Fibroblast of mammary gland (primary cell): Measurements from ENCODE around the gene GRM4.

Experiments
- DNase-seq: peaks from one replicate; pipeline ENCODE4 v3.0.0-alpha.2; 2010; ENCODE audit warnings: low read depth
- H3K4me3 ChIP-seq: 2 replicates; pipeline ENCODE4 v1.5.1; 2011; ENCODE audit warnings: low read depth, mild to moderate bottlenecking, low read length, moderate library complexity; ENCODE audit not compliant: control insufficient read depth
- CTCF ChIP-seq: conservative IDR thresholded peaks from 2 replicates; pipeline ENCODE4 v1.5.1; 2011; ENCODE audit warnings: low read depth, low read length, inconsistent platforms; ENCODE audit not compliant: control insufficient read depth, insufficient read depth

The GRM4 gene

GRCh38 chr6:34140075-34140474, 5.8 kb downstream of the GRM4 start:
- H3K4me3 ChIP-seq: no peak overlapping the region
- no peak for DNase-seq
- TF ChIP-seq CTCF: no peak

- H3K4me3 ChIP-seq: no peak overlapping the region
- DNase-seq: no peak
- TF ChIP-seq CTCF: no peak
These were observed 6.9 kb downstream of the GRM4 start for GRCh38 chr6:34138914-34139510.

GRCh38 chr6:34138191-34138590, 7.7 kb downstream of the GRM4 start:
- no peak for DNase-seq
- H3K4me3 ChIP-seq: no peak overlapping the region
- TF ChIP-seq CTCF: no peak

GRCh38 chr6:34135541-34135940, 10.3 kb downstream of the GRM4 start:
- H3K4me3 ChIP-seq: no peak overlapping the region
- no peak for DNase-seq
- no peak for TF ChIP-seq CTCF

GRCh38 chr6:34132486-34133185, 13.3 kb downstream of the GRM4 start:
- TF ChIP-seq CTCF: no peak
- no peak overlapping the region for H3K4me3 ChIP-seq
- peak; percentile 27 for DNase-seq

- no peak for DNase-seq
- no peak for TF ChIP-seq CTCF
- H3K4me3 ChIP-seq: no peak overlapping the region
These were observed 14.3 kb downstream of the GRM4 start for GRCh38 chr6:34131326-34132290.
